ENCODE measurements around the gene CDYL.

- TF ChIP-seq CTCF (conservative IDR thresholded peaks at IDR 0.05): no peak
- TF ChIP-seq EZH2 (IDR thresholded peaks at IDR 0.05; ENCODE audit: low read depth): no peak
These were observed 73.2 kb downstream of the CDYL start for GRCh38 chr6:4849226-4850022.

All from PC-9 (cell line).